Loucy (cell line): ENCODE results near the gene SLCO2A1.

Source experiments
- H2AFZ ChIP-seq: fragments of 200-600 bp; sonication (generic); 2 replicates; pipeline ENCODE4 v1.6.0; 2016; ENCODE audit warnings: antibody characterized with exemption, mild to moderate bottlenecking, low read length, moderate library complexity
- H3F3A ChIP-seq: fragments of 200-600 bp; 2 replicates; pipeline ENCODE4 v1.6.0; 2016; ENCODE audit warnings: antibody characterized with exemption, low read depth, mild to moderate bottlenecking
- H3K27me3 ChIP-seq: fragments of 200-600 bp; sonication (generic); 2 replicates; pipeline ENCODE4 v1.6.1; 2014; ENCODE audit warnings: low read length, mild to moderate bottlenecking; ENCODE audit not compliant: insufficient read depth, poor library complexity, severe bottlenecking
- H3K36me3 ChIP-seq: fragments of 200-600 bp; sonication (generic); 2 replicates; pipeline ENCODE4 v1.6.1; 2016; ENCODE audit warnings: low read length; ENCODE audit not compliant: insufficient read depth
- H3K4me1 ChIP-seq: fragments of 200-600 bp; sonication (generic); 2 replicates; pipeline ENCODE4 v1.5.1; 2014; ENCODE audit warnings: low read length, mild to moderate bottlenecking; ENCODE audit not compliant: insufficient read depth, poor library complexity, severe bottlenecking
- H3K4me2 ChIP-seq: fragments of 200-600 bp; sonication (generic); 2 replicates; pipeline ENCODE4 v1.6.0; 2014; ENCODE audit warnings: antibody characterized with exemption, low read length, low read depth, mild to moderate bottlenecking; ENCODE audit not compliant: poor library complexity, severe bottlenecking
- H3K4me3 ChIP-seq: fragments of 200-600 bp; sonication (generic); 2 replicates; pipeline ENCODE4 v1.5.1; 2014; ENCODE audit warnings: low read length, mild to moderate bottlenecking, mixed read lengths; ENCODE audit not compliant: poor library complexity, severe bottlenecking
- H3K79me2 ChIP-seq: fragments of 200-600 bp; sonication (generic); 2 replicates; pipeline ENCODE4 v1.6.1; 2014; ENCODE audit warnings: low read length; ENCODE audit not compliant: insufficient read depth
- H3K9ac ChIP-seq: fragments of 200-600 bp; sonication (generic); 2 replicates; pipeline ENCODE4 v1.6.0; 2014; ENCODE audit warnings: mild to moderate bottlenecking, low read depth, low read length, moderate library complexity; ENCODE audit not compliant: poor library complexity, severe bottlenecking
- H3K9me2 ChIP-seq: fragments of 200-600 bp; sonication (generic); replicated peaks from 2 replicates; pipeline ENCODE4 v1.6.1; 2016; ENCODE audit warnings: low read depth, low read length, mixed read lengths
- H3K9me3 ChIP-seq: fragments of 200-600 bp; sonication (generic); 2 replicates; pipeline ENCODE4 v1.6.1; 2014; ENCODE audit warnings: mild to moderate bottlenecking, antibody characterized with exemption, low read length, low read depth; ENCODE audit not compliant: insufficient read depth
- H4K20me1 ChIP-seq: fragments of 200-600 bp; sonication (generic); 2 replicates; pipeline ENCODE4 v1.6.0; 2014; ENCODE audit warnings: antibody characterized with exemption, low read length, mild to moderate bottlenecking; ENCODE audit not compliant: insufficient read depth, poor library complexity, severe bottlenecking
- EZH2phosphoT487 ChIP-seq: fragments of 200-600 bp; IDR thresholded peaks from 2 replicates; pipeline ENCODE4 v1.6.1; 2018; ENCODE audit warnings: antibody characterized with exemption, mild to moderate bottlenecking, moderate library complexity, borderline replicate concordance
- TF ChIP-seq, protein P1 (sequence below): fragments of 200-600 bp; sonication (generic); conservative IDR thresholded peaks from 2 replicates; pipeline ENCODE4 v1.5.1; 2014; ENCODE audit warnings: mild to moderate bottlenecking, antibody characterized with exemption, low read length

The SLCO2A1 gene

DNA sequence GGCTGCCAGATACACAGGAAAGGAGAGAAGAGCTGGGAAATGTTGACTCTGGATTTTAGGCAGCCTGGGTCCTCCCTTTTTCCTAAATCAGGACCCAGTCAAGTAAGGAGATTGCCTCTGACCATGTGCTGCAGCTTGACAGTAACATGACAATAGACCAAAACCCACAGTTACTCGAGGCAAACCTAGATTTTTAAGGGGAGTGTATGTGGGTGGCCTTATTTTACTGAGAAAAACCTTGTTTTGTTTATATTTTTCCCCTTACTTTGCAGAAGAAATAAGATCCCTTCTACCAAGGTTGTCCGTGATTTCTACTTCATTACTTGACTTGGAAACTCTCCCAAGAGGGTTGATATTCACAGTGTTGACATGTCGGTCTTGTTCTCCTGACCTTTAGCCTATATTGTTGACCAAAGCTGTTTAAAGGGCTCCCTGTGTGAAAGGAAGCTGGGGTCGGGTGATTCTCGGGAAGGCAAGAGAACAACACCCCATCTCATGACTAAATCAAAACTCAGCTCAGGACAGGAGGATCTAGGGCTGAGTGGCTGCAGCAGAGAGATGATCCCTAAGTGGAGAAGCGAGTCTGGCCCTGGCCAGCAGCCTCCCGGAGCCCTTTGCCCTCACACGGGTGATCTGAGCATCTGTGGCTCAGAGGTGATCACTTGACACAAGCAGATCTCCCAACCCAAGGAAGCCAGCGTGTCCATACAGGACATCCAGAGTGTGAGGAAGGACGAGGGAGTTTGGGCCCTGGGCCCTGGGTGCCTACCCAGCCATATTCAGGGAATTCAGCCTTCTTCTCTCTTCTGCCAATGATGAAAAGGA is 31.0 kb upstream of the SLCO2A1 start:
- H3K4me2 ChIP-seq = no peak overlapping the region
- no peaks in the 10 kb centered on the region for H3K79me2 ChIP-seq
- no peak overlapping the region for H2AFZ ChIP-seq
- H3K36me3 ChIP-seq = no peaks in the 10 kb centered on the region
- H3K4me3 ChIP-seq = no peak overlapping the region
- H3F3A ChIP-seq = no peaks in the 10 kb centered on the region
- no peaks in the 10 kb centered on the region for H3K27me3 ChIP-seq
- TF ChIP-seq, protein P1, sequence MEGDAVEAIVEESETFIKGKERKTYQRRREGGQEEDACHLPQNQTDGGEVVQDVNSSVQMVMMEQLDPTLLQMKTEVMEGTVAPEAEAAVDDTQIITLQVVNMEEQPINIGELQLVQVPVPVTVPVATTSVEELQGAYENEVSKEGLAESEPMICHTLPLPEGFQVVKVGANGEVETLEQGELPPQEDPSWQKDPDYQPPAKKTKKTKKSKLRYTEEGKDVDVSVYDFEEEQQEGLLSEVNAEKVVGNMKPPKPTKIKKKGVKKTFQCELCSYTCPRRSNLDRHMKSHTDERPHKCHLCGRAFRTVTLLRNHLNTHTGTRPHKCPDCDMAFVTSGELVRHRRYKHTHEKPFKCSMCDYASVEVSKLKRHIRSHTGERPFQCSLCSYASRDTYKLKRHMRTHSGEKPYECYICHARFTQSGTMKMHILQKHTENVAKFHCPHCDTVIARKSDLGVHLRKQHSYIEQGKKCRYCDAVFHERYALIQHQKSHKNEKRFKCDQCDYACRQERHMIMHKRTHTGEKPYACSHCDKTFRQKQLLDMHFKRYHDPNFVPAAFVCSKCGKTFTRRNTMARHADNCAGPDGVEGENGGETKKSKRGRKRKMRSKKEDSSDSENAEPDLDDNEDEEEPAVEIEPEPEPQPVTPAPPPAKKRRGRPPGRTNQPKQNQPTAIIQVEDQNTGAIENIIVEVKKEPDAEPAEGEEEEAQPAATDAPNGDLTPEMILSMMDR = no peak
- TF ChIP-seq EZH2phosphoT487 = no peak
- H4K20me1 ChIP-seq = no peaks in the 10 kb centered on the region
- H3K9ac ChIP-seq = no peak overlapping the region
- H3K9me2 ChIP-seq = no peaks in the 10 kb centered on the region
- peaks cover 34% of the 10 kb centered on the region for H3K4me1 ChIP-seq
- H3K9me3 ChIP-seq = no peaks in the 10 kb centered on the region

DNA sequence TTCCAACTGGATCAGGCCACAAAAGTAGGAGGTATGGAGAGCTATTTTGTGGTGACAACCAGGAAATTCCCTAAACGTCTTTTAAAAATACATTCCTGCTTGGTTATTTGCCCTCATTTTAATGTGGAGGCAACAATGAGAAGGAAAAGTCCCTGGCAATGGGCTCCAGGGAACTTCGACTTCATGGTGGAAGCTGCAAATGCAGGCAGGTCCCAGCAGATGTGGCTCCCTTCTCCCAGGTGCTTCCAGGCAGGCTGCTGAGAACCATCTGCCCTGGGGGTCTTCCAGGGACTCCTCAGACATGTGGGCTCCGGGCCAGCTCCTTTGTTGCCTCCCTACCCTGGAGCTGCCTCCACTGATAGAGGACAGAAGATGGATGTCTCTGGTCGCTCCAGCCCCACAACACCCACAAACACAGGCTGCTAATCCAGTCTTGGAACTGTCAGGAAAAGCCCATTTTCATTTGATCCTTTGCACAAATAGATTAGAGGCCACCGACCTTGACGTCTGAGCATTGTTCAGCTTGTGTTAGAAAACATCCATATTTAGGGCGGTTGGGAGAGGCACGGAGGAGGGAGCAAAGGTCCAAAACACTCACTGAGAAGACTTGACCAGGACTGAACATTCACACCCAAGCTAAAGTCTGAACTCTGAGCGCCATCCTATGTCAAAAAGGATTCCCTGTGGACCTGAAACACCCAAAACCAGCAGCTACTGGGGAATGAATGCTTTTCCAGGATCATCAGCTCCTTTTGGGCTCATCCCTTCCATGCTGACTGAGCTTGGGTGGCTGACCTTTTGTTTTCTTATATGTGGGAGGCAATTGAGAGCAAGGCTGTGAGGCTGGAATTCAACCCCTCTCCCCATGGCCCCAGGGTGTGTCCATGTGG is 30.2 kb upstream of the SLCO2A1 start:
- no peaks in the 10 kb centered on the region for H3K27me3 ChIP-seq

DNA sequence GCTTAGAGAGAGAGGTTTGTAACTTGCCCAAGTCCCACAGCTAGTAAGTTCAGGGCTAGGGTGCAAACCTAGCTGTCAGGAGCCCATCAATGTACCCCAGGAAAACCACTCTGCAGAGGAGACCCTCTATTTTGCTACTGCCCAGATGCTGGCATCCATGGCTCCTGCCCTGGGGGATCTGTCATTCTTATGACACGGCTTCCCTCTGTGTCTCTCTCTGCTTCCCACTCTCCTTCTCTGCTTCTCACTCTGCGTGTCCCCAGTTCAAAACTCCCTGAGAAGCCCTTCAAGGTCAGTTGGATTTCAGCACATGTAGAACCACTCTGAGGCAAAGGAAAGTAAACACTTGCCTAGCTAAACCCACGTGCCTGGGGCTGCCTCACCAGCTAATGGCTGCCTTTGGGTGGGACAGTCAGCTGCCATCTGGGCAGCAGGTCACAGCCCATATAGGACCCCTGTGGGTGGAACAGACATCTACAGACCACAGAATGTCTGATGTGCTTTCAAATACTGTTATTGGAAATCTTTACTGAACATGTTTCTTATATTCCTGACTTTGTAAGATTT is 29.4 kb upstream of the SLCO2A1 start:
- Histone ChIP-seq H3K4me2 (no peak overlapping the region), H4K20me1 (no peaks in the 10 kb centered on the region), H3K36me3 (no peaks in the 10 kb centered on the region), H3F3A (no peaks in the 10 kb centered on the region), H3K9me3 (no peaks in the 10 kb centered on the region), H2AFZ (peak overlapping the region; percentile 73), H3K4me1 (peaks cover 50% of the 10 kb centered on the region), H3K9ac (no peak overlapping the region), H3K27me3 (no peaks in the 10 kb centered on the region), H3K79me2 (no peaks in the 10 kb centered on the region), H3K4me3 (no peak overlapping the region), H3K9me2 (no peaks in the 10 kb centered on the region)
- TF ChIP-seq, protein P1 = no peak
- TF ChIP-seq EZH2phosphoT487 = no peak

More for the DNA sequence above, 30.2 kb upstream of the SLCO2A1 start:
- no peak for TF ChIP-seq EZH2phosphoT487
- TF ChIP-seq, protein P1 = no peak
- Histone ChIP-seq H3K4me2 (no peak overlapping the region), H4K20me1 (no peaks in the 10 kb centered on the region), H3F3A (no peaks in the 10 kb centered on the region), H3K9ac (no peak overlapping the region), H2AFZ (peak overlapping the region; percentile 73; the same call in 1 of the 2 replicates), H3K9me3 (no peaks in the 10 kb centered on the region), H3K9me2 (no peaks in the 10 kb centered on the region), H3K36me3 (no peaks in the 10 kb centered on the region), H3K4me3 (no peak overlapping the region), H3K79me2 (no peaks in the 10 kb centered on the region), H3K4me1 (peaks cover 42% of the 10 kb centered on the region)
